Medulla oblongata (tissue), 1 donor: ENCODE results near the gene GID8.
"Not testable (repeated sequence)": the region's sequence is repeated elsewhere in the genome, so short reads cannot be mapped to it uniquely, and the experiment has no call there.

Source experiments
- DNase-seq: peaks from one replicate; pipeline ENCODE4 v3.0.0-alpha.2; 2015; ENCODE audit errors: extremely low spot score

Gene GID8

GRCh38 chr20:62922451-62922921 is 15.5 kb upstream of the GID8 start:
- DNase-seq, result no peak

GRCh38 chr20:62923059-62923668 is 14.8 kb upstream of the GID8 start:
- not testable (repeated sequence) for DNase-seq

DNA sequence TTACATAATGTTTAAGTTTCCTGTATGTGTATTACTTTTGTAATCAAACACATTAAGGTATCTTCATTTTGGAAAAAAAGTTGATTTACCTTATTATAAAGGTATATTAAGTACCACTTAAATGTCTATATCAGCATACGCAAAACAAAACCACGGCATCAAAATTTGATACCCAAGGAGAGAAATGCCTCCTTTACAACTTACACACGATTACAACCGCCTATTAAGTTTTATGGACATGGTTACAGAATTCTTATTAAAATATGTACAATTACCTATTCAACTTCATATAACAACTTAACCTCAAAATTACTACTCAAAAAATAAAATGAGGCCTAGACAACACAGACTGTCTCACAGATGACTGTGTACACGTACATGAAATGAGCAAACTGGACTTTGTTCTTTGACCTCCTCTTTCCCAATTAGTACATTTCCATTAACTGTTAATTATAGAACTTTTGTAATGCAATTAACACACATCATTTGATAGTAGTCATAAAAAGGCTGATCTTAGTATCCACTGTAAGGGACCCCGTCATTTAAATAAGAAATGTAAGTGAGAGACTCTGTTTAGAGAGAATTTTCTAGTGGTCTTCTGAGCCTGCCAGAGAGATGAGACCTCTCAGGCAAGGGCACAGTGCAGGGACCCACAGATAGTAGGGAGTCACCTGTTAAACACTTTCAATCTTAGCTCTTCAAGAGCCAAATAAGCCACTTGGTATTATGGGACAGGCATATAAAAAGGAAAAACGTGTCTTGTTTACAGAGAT is 14.1 kb upstream of the GID8 start:
- DNase-seq, result no peak

- DNase-seq, result no peak
Measured at GRCh38 chr20:62924442-62925075, 13.4 kb upstream of the GID8 start.

DNA sequence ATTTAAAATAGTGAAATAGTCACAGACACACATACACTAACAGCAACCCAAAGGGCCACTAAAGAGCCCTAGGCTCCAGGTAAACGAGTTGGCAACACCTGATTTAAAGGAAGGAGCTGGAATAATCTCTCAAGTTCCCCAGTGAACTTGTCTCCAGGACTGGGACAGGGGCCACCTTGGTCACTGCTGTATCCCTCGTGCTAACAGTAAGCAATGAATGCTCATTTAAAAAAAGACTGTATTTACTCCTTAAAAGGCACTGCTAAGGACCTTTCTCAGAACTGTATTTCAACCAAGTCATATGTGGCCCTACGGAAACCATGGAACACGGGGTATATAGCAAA is 12.9 kb upstream of the GID8 start:
- DNase-seq, result no peak

- no peak for DNase-seq
Measured at GRCh38 chr20:62925420-62926228, 12.3 kb upstream of the GID8 start.

GRCh38 chr20:62926229-62927127 is 11.5 kb upstream of the GID8 start, which contains the start of gene DIDO1:
Gene DIDO1 (minus strand): TSS chr20:62926505.
- DNase-seq, result peak; percentile 90

- DNase-seq, result no peak
Measured at GRCh38 chr20:62927128-62927705, 10.7 kb upstream of the GID8 start.

DNA sequence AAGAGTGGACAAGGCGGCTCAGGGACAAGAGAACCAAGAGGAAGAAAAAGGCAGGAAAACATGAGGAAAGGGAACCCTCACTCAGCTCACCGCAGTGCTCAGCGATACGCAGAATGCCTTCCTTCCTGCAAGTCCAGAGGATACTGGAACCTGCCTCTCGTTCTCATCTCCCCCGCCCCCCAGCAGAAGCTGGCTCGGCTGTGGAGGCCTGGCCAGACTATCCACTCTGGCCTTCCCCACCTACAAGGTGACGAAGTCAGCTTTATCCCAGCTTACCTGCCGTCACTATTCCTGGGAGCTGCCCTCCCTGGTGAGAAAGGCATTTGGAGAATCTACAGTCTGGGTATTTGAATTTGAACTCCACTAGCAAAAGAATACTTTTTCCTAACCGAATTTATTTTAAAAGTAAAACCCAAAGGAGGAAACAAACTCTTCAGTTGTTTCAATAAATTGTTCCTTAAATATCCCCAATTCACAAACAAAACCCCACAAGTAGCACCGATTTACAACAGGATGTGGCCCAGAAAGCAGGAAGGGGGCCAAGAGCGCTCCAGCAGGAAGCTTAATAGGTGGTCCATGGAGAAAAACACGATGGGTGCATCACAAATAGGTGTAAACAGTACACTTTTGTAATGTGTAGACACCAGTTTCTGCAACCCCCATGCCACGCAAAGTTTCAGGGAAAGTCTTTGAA is 9.6 kb upstream of the GID8 start:
- DNase-seq, result no peak

DNA sequence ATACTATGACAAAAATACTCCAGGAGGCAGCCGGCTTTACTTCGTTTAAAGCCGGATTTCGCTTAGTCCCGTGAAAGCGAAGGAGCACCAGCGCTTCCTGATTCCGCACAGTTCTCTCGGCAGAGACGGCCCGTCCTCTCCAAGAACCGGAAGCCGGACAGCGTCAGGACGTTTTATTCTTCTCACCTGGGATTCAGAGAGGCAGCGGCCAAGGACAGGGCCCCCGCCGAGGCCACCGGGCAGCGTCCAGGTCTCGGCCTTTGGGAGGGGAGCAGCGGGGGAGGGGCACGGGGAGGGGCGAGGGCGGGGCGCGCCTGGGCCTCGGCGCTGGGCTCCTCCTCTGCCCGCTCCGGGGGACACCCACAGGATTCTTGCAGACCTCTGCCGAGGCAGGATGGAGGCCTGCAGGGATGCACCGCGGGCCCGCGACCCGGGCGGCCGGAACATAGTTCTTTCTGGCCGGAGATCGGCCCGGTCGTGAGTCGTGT is 8.9 kb upstream of the GID8 start:
- peak; percentile 35 for DNase-seq

DNA sequence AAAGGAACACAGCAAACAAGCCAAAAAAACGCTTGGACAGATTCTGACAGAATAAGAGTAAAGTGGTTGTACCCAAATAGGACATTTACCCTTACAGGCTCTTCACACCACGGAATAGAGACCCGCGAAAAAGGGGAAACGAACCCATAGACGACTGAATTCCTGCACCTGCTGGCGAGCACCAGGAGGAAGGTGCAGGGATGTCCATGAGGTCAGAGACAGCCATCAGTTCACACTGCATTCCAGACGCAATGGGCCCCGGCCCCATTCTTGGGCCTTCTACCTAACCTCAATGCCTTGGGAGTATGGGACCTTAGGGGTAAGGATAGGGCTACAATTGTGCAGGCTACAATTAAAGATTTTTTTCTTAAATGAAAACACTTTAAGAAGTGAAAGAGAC is 6.5 kb upstream of the GID8 start:
- no peak for DNase-seq

DNA sequence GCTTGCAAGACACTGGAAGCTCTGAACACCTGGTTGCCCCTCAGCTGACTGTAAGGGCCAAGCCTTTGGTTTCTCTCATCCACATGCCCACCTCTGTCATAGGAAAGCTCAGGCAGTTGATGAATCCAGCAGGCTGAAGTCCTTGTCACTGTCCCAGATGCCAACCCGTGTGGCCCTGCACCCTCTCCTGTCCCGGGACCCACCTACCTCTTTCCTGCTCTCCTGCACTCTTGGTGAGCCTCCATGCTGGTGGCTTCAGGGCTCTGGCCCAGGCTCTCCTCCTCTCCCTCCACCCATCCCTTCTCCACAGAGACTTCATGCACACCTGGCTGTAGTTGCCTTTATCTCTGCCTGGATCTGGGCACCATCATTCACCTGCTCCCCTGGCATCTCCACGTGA is 4.0 kb upstream of the GID8 start:
- no peak for DNase-seq

GRCh38 chr20:62935204-62935967 is 2.6 kb upstream of the GID8 start:
- DNase-seq, result no peak

GRCh38 chr20:62935968-62936585 is 1.9 kb upstream of the GID8 start:
- DNase-seq, result no peak

DNA sequence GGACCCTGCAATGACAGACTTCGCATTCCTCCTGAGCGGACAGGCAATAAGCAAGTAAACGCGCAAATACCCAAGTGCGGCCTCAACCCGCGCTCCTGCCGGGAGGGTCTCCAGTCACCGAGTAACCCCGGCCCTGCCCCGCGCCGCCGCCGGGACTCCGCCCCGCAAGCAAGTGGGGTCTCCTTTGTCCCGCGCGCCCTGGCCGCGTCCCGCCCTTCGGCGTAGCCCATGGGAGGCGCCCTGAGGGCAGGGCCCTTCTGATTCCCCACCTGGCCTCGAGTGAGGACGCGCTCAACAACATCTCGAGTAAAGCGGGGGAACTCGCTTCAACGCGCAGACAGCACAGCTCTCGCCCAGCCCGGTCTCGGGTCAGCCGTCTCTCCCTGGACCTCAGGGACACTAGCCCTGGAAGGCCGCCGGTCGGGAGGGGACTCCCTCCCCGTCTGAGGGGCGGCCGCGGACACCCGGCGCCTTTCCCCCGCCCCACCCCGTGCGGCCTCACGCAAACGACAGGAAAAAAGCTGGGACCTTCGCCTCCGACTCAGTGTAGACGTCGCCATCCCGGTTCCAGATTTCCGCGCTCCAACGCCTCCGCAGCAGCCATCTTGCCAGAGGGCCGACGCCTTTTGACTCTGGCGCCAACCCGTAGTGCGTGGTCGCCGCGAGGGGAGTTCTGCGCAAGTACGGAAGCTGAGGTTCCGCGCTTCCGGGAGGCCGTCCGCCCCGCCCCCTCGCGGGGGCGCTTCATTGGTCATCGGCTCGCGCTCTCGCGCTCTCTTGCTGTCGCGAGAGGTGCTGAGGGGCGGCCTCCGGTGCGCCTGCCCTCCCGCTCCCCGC is 461 bp upstream of the GID8 start:
- DNase-seq, result peak; percentile 95

DNA sequence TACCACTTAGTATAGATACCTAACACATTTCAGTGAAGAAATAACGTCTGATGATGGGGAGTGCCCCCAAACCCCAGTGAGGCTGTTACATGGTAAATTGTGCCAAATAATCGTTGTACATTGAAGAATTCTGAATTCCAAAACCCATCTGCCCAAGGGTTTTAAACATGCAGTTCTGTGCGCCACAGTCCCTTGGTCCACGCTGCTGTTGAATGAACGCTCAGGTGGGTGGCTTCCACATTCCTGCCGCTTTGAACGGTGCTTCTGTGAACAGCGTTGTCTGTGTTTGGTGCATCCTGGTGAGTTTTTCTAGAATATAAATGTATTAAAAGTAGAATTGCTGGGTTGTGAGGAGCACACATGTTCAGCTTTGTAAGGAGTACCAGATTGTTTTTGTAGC is 2.9 kb downstream of the GID8 start:
- DNase-seq, result no peak

DNA sequence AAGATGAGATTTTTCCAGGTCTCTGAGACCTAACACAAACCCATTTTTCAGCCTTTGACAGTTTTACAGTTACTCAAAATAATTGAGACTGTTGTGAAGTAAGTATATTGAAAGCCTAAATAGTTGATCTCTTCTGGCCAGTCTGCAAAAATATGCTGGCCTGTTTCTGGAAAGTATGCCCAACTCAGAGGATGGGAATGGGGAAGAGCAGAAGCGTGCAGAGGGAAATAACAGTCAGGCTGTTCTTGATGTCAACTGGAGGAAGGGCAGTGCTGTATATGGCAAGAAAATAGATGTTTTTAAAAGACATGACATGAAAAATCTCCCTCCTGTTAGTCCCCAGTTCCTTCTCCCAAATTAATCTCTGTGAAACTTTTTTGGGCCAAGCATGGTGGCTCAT is 3.8 kb downstream of the GID8 start:
- DNase-seq, result no peak

GRCh38 chr20:62942456-62942855 is 4.5 kb downstream of the GID8 start:
- no peak for DNase-seq
